HCT116 (cell line): ENCODE data around the gene TSSK2. TPM values are rescaled to one million over a fixed set of nuclear protein-coding genes. Genes with fewer than 3 reads are reported as not detected.

Experiments used
- ATAC-seq: fragments of 200-7000 bp; cut with Tn5 transposase; 2 replicates; pipeline ENCODE4 v1.9.1; 2020; ENCODE audit warnings: mild to moderate bottlenecking, moderate library complexity
- Bru-seq: library from RNA; stranded (reverse); fragments of 400-500 nt; gene quantifications from one replicate; lab custom pipeline; 2021; lab: Mats Ljungman, UMichigan
- BruChase-seq, 2 experiments: library from RNA; stranded (reverse); fragments of 400-500 nt; gene quantifications; one replicate each; lab custom pipeline; 2021; lab: Mats Ljungman, UMichigan
- BruUV-seq: library from RNA; stranded (reverse); fragments of 400-500 nt; replicated peaks from 2 replicates; lab custom pipeline; 2021; lab: Mats Ljungman, UMichigan
- CTCF ChIA-PET: fragments of 300-600 bp; sonication (Branson Sonifier 250); formaldehyde crosslinking; loops from one replicate; lab custom pipeline; 2021; ENCODE audit warnings: antibody characterized with exemption; lab: Charles Lee
- POLR2A ChIA-PET: fragments of 300-600, 350-600 bp; sonication (Branson Sonifier 250); formaldehyde crosslinking; loops from one replicate; lab custom pipeline; 2021; ENCODE audit warnings: antibody characterized with exemption; lab: Charles Lee
- RAD21 ChIA-PET, 2 experiments: fragments of 300-600 bp; sonication (Branson Sonifier 250); formaldehyde crosslinking; loops; one replicate each; lab custom pipeline; 2023; ENCODE audit warnings: low total read pairs in 2 of 2; ENCODE audit not compliant: uncharacterized antibody in 2 of 2, unreplicated experiment in 2 of 2, low non-redundant PET in 1 of 2; lab: Charles Lee
- DNase-seq: peaks from one replicate; pipeline ENCODE4 v3.0.0-alpha.2; 2010; ENCODE audit warnings: low read depth, low spot score
- H2AFZ ChIP-seq: fragments of 200-600 bp; shearing (Covaris generic), sonication (generic); 2 replicates; pipeline ENCODE4 v1.6.1; 2017; ENCODE audit warnings: low read depth, mixed run types, mixed read lengths, antibody characterized with exemption, low read length; ENCODE audit not compliant: poor library complexity, severe bottlenecking
- H3K27ac ChIP-seq: 2 replicates; pipeline ENCODE4 v1.5.1; 2012; ENCODE audit warnings: low read depth, low read length
- H3K27me3 ChIP-seq: fragments of 200-600 bp; sonication (generic); 2 replicates; pipeline ENCODE4 v1.6.1; 2016; ENCODE audit warnings: mixed run types, low read length, mixed read lengths; ENCODE audit not compliant: insufficient read depth
- H3K36me3 ChIP-seq, 2 experiments: fragments of 200-500 bp in 1 of 2; fragments of 200-600 bp in 1 of 2; sonication (Bioruptor generic) in 1 of 2; sonication (generic) in 1 of 2; 2 replicates each; pipeline versions ENCODE4 v1.5.1 to v1.6.1; 2014 to 2016; ENCODE audit warnings: low read length in 2 of 2, inconsistent platforms in 1 of 2, mixed read lengths in 1 of 2, mixed run types in 1 of 2; ENCODE audit not compliant: insufficient read depth in 2 of 2, control insufficient read depth in 1 of 2
- H3K4me1 ChIP-seq, 2 experiments: fragments of 200-600 bp in 1 of 2; sonication (generic) in 1 of 2; 2 replicates each; pipeline versions ENCODE4 v1.5.1 to v1.6.1; 2012 to 2017; ENCODE audit warnings: low read length in 2 of 2, inconsistent platforms in 1 of 2, mild to moderate bottlenecking in 1 of 2, mixed read lengths in 1 of 2, mixed run types in 1 of 2, moderate library complexity in 1 of 2; ENCODE audit not compliant: insufficient read depth in 2 of 2, control insufficient read depth in 1 of 2
- H3K4me2 ChIP-seq: fragments of 200-600 bp; sonication (generic); 2 replicates; pipeline ENCODE4 v1.6.1; 2017; ENCODE audit warnings: mixed run types, low read length, mixed read lengths
- H3K4me3 ChIP-seq, 2 experiments: fragments of 200-600 bp in 1 of 2; sonication (generic) in 1 of 2; replicated peaks in 1 of 2; 2 replicates each; pipeline ENCODE4 v1.5.1; 2011 to 2016; ENCODE audit warnings: low read length in 2 of 2, control low read depth in 1 of 2, low read depth in 1 of 2, mild to moderate bottlenecking in 1 of 2, mixed read lengths in 1 of 2, mixed run types in 1 of 2
- H3K79me2 ChIP-seq: fragments of 200-600 bp; sonication (generic); 2 replicates; pipeline ENCODE4 v1.6.1; 2017; ENCODE audit warnings: mild to moderate bottlenecking, mixed run types, low read length, moderate library complexity, mixed read lengths; ENCODE audit not compliant: insufficient read depth
- H3K9ac ChIP-seq: fragments of 200-600 bp; sonication (generic); 2 replicates; pipeline ENCODE4 v1.6.1; 2016; ENCODE audit warnings: low read length, mixed read lengths
- H3K9me2 ChIP-seq: fragments of 200-600 bp; sonication (generic), shearing (Covaris generic); 2 replicates; pipeline ENCODE4 v1.6.1; 2017; ENCODE audit warnings: mixed run types, mild to moderate bottlenecking, moderate library complexity; ENCODE audit not compliant: insufficient read depth
- H3K9me3 ChIP-seq, 2 experiments: fragments of 200-500 bp in 1 of 2; fragments of 200-600 bp in 1 of 2; sonication (Bioruptor generic) in 1 of 2; sonication (generic) in 1 of 2; 2 replicates each; pipeline ENCODE4 v1.6.1; 2014 to 2017; ENCODE audit warnings: low read length in 2 of 2, mixed read lengths in 2 of 2, inconsistent platforms in 1 of 2, low read depth in 1 of 2, mild to moderate bottlenecking in 1 of 2, mixed run types in 1 of 2, moderate library complexity in 1 of 2; ENCODE audit not compliant: control insufficient read depth in 1 of 2, insufficient read depth in 1 of 2
- H4K20me1 ChIP-seq: fragments of 200-600 bp; sonication (generic), shearing (Covaris generic); 2 replicates; pipeline ENCODE4 v1.6.1; 2017; ENCODE audit warnings: mixed run types, mild to moderate bottlenecking, moderate library complexity; ENCODE audit not compliant: insufficient read depth
- ATF3 ChIP-seq: IDR thresholded peaks from 2 replicates; pipeline ENCODE4 v1.6.1; 2012
- CEBPB ChIP-seq: IDR thresholded peaks from 2 replicates; pipeline ENCODE4 v1.6.1; 2012; ENCODE audit warnings: low read depth
- EGR1 ChIP-seq: IDR thresholded peaks from 2 replicates; pipeline ENCODE4 v1.6.1; 2012; ENCODE audit warnings: low read depth
- ELF1 ChIP-seq: IDR thresholded peaks from 2 replicates; pipeline ENCODE4 v1.6.1; 2012; ENCODE audit warnings: low read depth, borderline replicate concordance
- EZH2 ChIP-seq: fragments of 200-600 bp; sonication (generic); IDR thresholded peaks from 2 replicates; pipeline ENCODE4 v1.6.1; 2017; ENCODE audit warnings: antibody characterized with exemption, mixed run types
- EZH2phosphoT487 ChIP-seq: fragments of 200-600 bp; IDR thresholded peaks from 2 replicates; pipeline ENCODE4 v1.6.1; 2018; ENCODE audit warnings: antibody characterized with exemption, borderline replicate concordance
- FOSL1 ChIP-seq: IDR thresholded peaks from 2 replicates; pipeline ENCODE4 v1.6.1; 2012; ENCODE audit warnings: low read depth
- JUND ChIP-seq: IDR thresholded peaks from 2 replicates; pipeline ENCODE4 v1.6.1; 2012
- MAX ChIP-seq: IDR thresholded peaks from 2 replicates; pipeline ENCODE4 v1.6.1; 2012
- POLR2A ChIP-seq: IDR thresholded peaks from 2 replicates; pipeline ENCODE4 v1.7.0; 2011; ENCODE audit warnings: borderline replicate concordance; ENCODE audit not compliant: insufficient read depth, insufficient read length; ENCODE audit errors: extremely low read depth
- RAD21 ChIP-seq: IDR thresholded peaks from 2 replicates; pipeline ENCODE4 v1.6.1; 2012; ENCODE audit warnings: low read depth, mild to moderate bottlenecking
- REST ChIP-seq: IDR thresholded peaks from 2 replicates; pipeline ENCODE4 v1.6.1; 2012; ENCODE audit warnings: low read depth
- SIN3A ChIP-seq: IDR thresholded peaks from 2 replicates; pipeline ENCODE4 v1.6.1; 2012; ENCODE audit warnings: low read depth
- SRF ChIP-seq: IDR thresholded peaks from 2 replicates; pipeline ENCODE4 v1.6.1; 2012; ENCODE audit warnings: low read depth
- TCF7L2 ChIP-seq: IDR thresholded peaks from 2 replicates; pipeline ENCODE4 v1.7.0; 2011; ENCODE audit warnings: borderline replicate concordance, inconsistent platforms; ENCODE audit not compliant: insufficient read depth, insufficient read length; ENCODE audit errors: extremely low read depth
- YY1 ChIP-seq: IDR thresholded peaks from 2 replicates; pipeline ENCODE4 v1.6.1; 2011; ENCODE audit warnings: low read length, low read depth, moderate library complexity, mild to moderate bottlenecking; ENCODE audit not compliant: insufficient replicate concordance; ENCODE audit errors: extremely low read depth
- ZFX ChIP-seq: fragments of 450-650 bp; IDR thresholded peaks from 2 replicates; pipeline ENCODE4 v1.6.1; 2017
- ZNF274 ChIP-seq: fragments of 200-500 bp; sonication (Bioruptor generic); IDR thresholded peaks from 2 replicates; pipeline ENCODE4 v1.6.1; 2014; ENCODE audit warnings: mild to moderate bottlenecking, low read depth, low read length, inconsistent platforms
- intact Hi-C: fragments of 100-400 bp; cut with micrococcal nuclease; formaldehyde crosslinking; loops from 2 replicates; pipeline ENCODE4 v1.10.0; 2022
- long read RNA-seq: library from polyadenylated mRNA; unstranded; transcript quantifications from one replicate; pipeline ENCODE4 v2.0.0, GENCODE V29; 2021; ENCODE audit not compliant: unreplicated experiment
- polyA plus RNA-seq: library from polyadenylated mRNA; unstranded; fragments of >200 nt; gene quantifications from 2 replicates; pipeline ENCODE4 v1.2.1, GENCODE V29; 2012; ENCODE audit warnings: missing spikeins
- total RNA-seq: library from RNA; stranded (reverse); gene quantifications from one replicate; pipeline ENCODE4 v1.2.1, GENCODE V29; 2021; ENCODE audit not compliant: unreplicated experiment

Gene TSSK2
- total RNA-seq (not detected), Bru-seq, nascent RNA (not detected), BruChase-seq, experiment 1, labeled RNA remaining after a 6-hour chase (percentile 18 among the genes with signal in this experiment), BruChase-seq, experiment 2, labeled RNA remaining after a 2-hour chase (not detected)
- polyA plus RNA-seq: not detected in 2 replicates
- long read RNA-seq: 0 reads

GRCh38 chr22:19130959-19131684 lies at the start of gene TSSK2:
Gene TSSK2, plus strand, starts transcription at chr22:19131308. Its CDS starts 92 bp downstream, at chr22:19131400.
- H3K27ac ChIP-seq: no peak within 1 kb of the TSS

More at GRCh38 chr22:19130959-19131684, at the start of gene TSSK2:
- no peak within 1 kb of the TSS for H3K4me3 ChIP-seq
- intact Hi-C loops: no loop called here
- H3K36me3 ChIP-seq: peaks cover 2 to 15% of the 10 kb centered on the region in 2 experiments; a peak in 2 of 4 replicates
- no peak within 1 kb of the TSS for H2AFZ ChIP-seq
- ChIA-PET POLR2A (no interaction called here), RAD21 (no interaction called here), CTCF (interaction anchor here (0.6 kb wide), 1 partner anchor 47 kb away, joined by 3 read pairs; the partner anchor contains the start of gene SLC25A1)
- no peak for DNase-seq
- no peak within 1 kb of the TSS for H3K9ac ChIP-seq
- no peaks in the 10 kb centered on the region for H3K9me2 ChIP-seq
- no peaks in the 10 kb centered on the region for H3K79me2 ChIP-seq
- H4K20me1 ChIP-seq: no peaks in the 10 kb centered on the region
- no peak within 1 kb of the TSS for H3K4me2 ChIP-seq
- TF ChIP-seq YY1: no peak
- TF ChIP-seq REST: no peak
- TF ChIP-seq TCF7L2: no peak
- TF ChIP-seq EGR1: no peak
- no peak for TF ChIP-seq MAX
- TF ChIP-seq EZH2phosphoT487: no peak
- TF ChIP-seq JUND: no peak
- no peak for TF ChIP-seq POLR2A
- no peak for TF ChIP-seq EZH2
- TF ChIP-seq ZNF274: no peak
- TF ChIP-seq SRF: no peak
- TF ChIP-seq CEBPB: no peak
- no peak for TF ChIP-seq FOSL1
- no peak for TF ChIP-seq ZFX
- no peak for TF ChIP-seq RAD21
- no peak for TF ChIP-seq SIN3A
- no peak for TF ChIP-seq ATF3
- TF ChIP-seq ELF1: no peak
- TF ChIP-seq, all 23 proteins: peak for 0
- no peak for ATAC-seq
- BruUV-seq: no TSS peak
- Histone ChIP-seq H3K27me3 (no peaks in the 10 kb centered on the region), H3K4me1 (no peaks in the 10 kb centered on the region), H3K9me3 (no peaks in the 10 kb centered on the region)
